Panc1 (cell line): ENCODE results near the gene MDH1. TPM values are rescaled to one million over a fixed set of nuclear protein-coding genes. Genes with fewer than 3 reads are reported as not detected.
"Not testable (repeated sequence)": the region's sequence is repeated elsewhere in the genome, so short reads cannot be mapped to it uniquely, and the experiment has no call there.

Experiments
- ATAC-seq: fragments of 200-7000 bp; cut with Tn5 transposase; 2 replicates; pipeline ENCODE4 v1.9.1; 2020; ENCODE audit warnings: mild to moderate bottlenecking, moderate library complexity
- BruUV-seq: library from RNA; stranded (reverse); fragments of 400-500 nt; replicated peaks from 2 replicates; lab custom pipeline; 2021; lab: Mats Ljungman, UMichigan
- CTCF ChIA-PET: fragments of 300-600 bp; sonication (Branson Sonifier 250); formaldehyde crosslinking; loops from one replicate; lab custom pipeline; 2022; ENCODE audit warnings: antibody characterized with exemption; lab: Charles Lee
- POLR2A ChIA-PET: fragments of 300-600 bp; sonication (Branson Sonifier 250); formaldehyde crosslinking; loops from one replicate; lab custom pipeline; 2022; ENCODE audit warnings: antibody characterized with exemption; lab: Charles Lee
- DNase-seq: peaks from one replicate; pipeline ENCODE4 v3.0.0-alpha.2; 2010; ENCODE audit warnings: low read depth, low spot score
- H3K27ac ChIP-seq: 2 replicates; pipeline ENCODE4 v1.5.1; 2011; ENCODE audit warnings: mild to moderate bottlenecking, low read length, inconsistent platforms
- H3K27me3 ChIP-seq: fragments of 200-500 bp; sonication (Bioruptor generic); 2 replicates; pipeline ENCODE4 v1.6.0; 2014; ENCODE audit warnings: low read length, inconsistent platforms; ENCODE audit not compliant: control insufficient read depth, insufficient read depth
- H3K36me3 ChIP-seq: fragments of 200-500 bp; sonication (Bioruptor generic); 2 replicates; pipeline ENCODE4 v1.5.1; 2014; ENCODE audit warnings: inconsistent platforms, mild to moderate bottlenecking, low read length, moderate library complexity; ENCODE audit not compliant: control insufficient read depth, insufficient read depth
- H3K4me1 ChIP-seq: 2 replicates; pipeline ENCODE4 v1.5.1; 2011; ENCODE audit warnings: inconsistent platforms, mild to moderate bottlenecking, low read length, moderate library complexity; ENCODE audit not compliant: control insufficient read depth, insufficient read depth
- H3K4me3 ChIP-seq, 2 experiments: 2 replicates each; pipeline ENCODE4 v1.5.1; 2011 to 2012; ENCODE audit warnings: low read depth in 2 of 2, low read length in 2 of 2, mild to moderate bottlenecking in 2 of 2, inconsistent platforms in 1 of 2, moderate library complexity in 1 of 2
- H3K9me3 ChIP-seq: fragments of 200-500 bp; sonication (Bioruptor generic); 2 replicates; pipeline ENCODE4 v1.5.1; 2014; ENCODE audit warnings: low read depth, mild to moderate bottlenecking, inconsistent platforms, low read length, moderate library complexity; ENCODE audit not compliant: control insufficient read depth, insufficient read depth
- CTCF ChIP-seq: fragments of 450-650 bp; IDR thresholded peaks from 2 replicates; pipeline ENCODE4 v1.5.1; 2017; ENCODE audit warnings: mild to moderate bottlenecking
- POLR2AphosphoS5 ChIP-seq: IDR thresholded peaks from 2 replicates; pipeline ENCODE4 v1.6.1; 2012; ENCODE audit warnings: mild to moderate bottlenecking, low read depth, low read length, moderate library complexity
- SIN3A ChIP-seq: IDR thresholded peaks from 2 replicates; pipeline ENCODE4 v1.6.1; 2012; ENCODE audit warnings: low read depth, mild to moderate bottlenecking, low read length, moderate library complexity, borderline replicate concordance; ENCODE audit not compliant: insufficient read depth
- TCF7L2 ChIP-seq: IDR thresholded peaks from 2 replicates; pipeline ENCODE4 v1.6.1; 2011; ENCODE audit warnings: mild to moderate bottlenecking, low read depth, low read length, inconsistent platforms
- in situ Hi-C: cut with HindIII; loops from 2 replicates; pipeline ENCODE4 v1.10.0; 2016; ENCODE audit warnings: low sequenced_read_pairs, low pct_unique_long_range_greater_than_20kb
- intact Hi-C: fragments of 100-400 bp; cut with micrococcal nuclease; formaldehyde crosslinking; loops from one replicate; pipeline ENCODE4 v1.10.0; 2022; ENCODE audit not compliant: unreplicated experiment
- total RNA-seq: library from RNA; stranded (reverse); gene quantifications from one replicate; pipeline ENCODE4 v1.2.1, GENCODE V29; 2021; ENCODE audit not compliant: unreplicated experiment
- TF ChIP-seq, protein P1 (sequence below), 2 experiments: IDR thresholded peaks; 2 replicates each; pipeline ENCODE4 v1.6.1; 2011 to 2012; ENCODE audit warnings: low read depth in 2 of 2, control low read depth in 1 of 2, low read length in 1 of 2, mild to moderate bottlenecking in 1 of 2, moderate library complexity in 1 of 2; ENCODE audit not compliant: insufficient read depth in 1 of 2

MDH1 gene
- total RNA-seq, 1 experiment from 2014 or later = 200 TPM

- in situ Hi-C loops (no loop called here), intact Hi-C loops (no loop called here)
- POLR2A ChIA-PET = no interaction called here
- BruUV-seq = no TSS peak
- no peaks in the 10 kb centered on the region for H3K36me3 ChIP-seq
- no peak overlapping the region for H3K4me3 ChIP-seq
- ATAC-seq = no peak
- H3K9me3 ChIP-seq = no peaks in the 10 kb centered on the region
- no peak for TF ChIP-seq TCF7L2
- TF ChIP-seq CTCF = no peak
- no peak for TF ChIP-seq POLR2AphosphoS5
- TF ChIP-seq SIN3A = no peak
- TF ChIP-seq, protein P1, sequence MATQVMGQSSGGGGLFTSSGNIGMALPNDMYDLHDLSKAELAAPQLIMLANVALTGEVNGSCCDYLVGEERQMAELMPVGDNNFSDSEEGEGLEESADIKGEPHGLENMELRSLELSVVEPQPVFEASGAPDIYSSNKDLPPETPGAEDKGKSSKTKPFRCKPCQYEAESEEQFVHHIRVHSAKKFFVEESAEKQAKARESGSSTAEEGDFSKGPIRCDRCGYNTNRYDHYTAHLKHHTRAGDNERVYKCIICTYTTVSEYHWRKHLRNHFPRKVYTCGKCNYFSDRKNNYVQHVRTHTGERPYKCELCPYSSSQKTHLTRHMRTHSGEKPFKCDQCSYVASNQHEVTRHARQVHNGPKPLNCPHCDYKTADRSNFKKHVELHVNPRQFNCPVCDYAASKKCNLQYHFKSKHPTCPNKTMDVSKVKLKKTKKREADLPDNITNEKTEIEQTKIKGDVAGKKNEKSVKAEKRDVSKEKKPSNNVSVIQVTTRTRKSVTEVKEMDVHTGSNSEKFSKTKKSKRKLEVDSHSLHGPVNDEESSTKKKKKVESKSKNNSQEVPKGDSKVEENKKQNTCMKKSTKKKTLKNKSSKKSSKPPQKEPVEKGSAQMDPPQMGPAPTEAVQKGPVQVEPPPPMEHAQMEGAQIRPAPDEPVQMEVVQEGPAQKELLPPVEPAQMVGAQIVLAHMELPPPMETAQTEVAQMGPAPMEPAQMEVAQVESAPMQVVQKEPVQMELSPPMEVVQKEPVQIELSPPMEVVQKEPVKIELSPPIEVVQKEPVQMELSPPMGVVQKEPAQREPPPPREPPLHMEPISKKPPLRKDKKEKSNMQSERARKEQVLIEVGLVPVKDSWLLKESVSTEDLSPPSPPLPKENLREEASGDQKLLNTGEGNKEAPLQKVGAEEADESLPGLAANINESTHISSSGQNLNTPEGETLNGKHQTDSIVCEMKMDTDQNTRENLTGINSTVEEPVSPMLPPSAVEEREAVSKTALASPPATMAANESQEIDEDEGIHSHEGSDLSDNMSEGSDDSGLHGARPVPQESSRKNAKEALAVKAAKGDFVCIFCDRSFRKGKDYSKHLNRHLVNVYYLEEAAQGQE (IDR thresholded peaks at IDR 0.05; ENCODE audit: insufficient read depth in 1 of 2, low read depth in 2 of 2, low read length in 1 of 2) = no peak
- no peak overlapping the region for H3K27ac ChIP-seq
- H3K4me1 ChIP-seq = no peaks in the 10 kb centered on the region
- H3K27me3 ChIP-seq = no peaks in the 10 kb centered on the region
- no peak for DNase-seq
- CTCF ChIA-PET = no interaction called here
These were observed 33.5 kb upstream of the MDH1 start for GRCh38 chr2:63555299-63555698.

- CTCF ChIA-PET = no interaction called here
- no TSS peak for BruUV-seq
- POLR2A ChIA-PET = no interaction called here
- DNase-seq (no peak), ATAC-seq (no peak)
- H3K4me1 ChIP-seq = no peaks in the 10 kb centered on the region
- H3K27me3 ChIP-seq = no peaks in the 10 kb centered on the region
- no peak overlapping the region for H3K27ac ChIP-seq
- H3K36me3 ChIP-seq = no peaks in the 10 kb centered on the region
- no peak overlapping the region for H3K4me3 ChIP-seq
- intact Hi-C loops = no loop called here
- TF ChIP-seq SIN3A = no peak
- TF ChIP-seq CTCF = no peak
- no peak for TF ChIP-seq POLR2AphosphoS5
- TF ChIP-seq, protein P1 (IDR thresholded peaks at IDR 0.05; ENCODE audit: insufficient read depth in 1 of 2, low read depth in 2 of 2, low read length in 1 of 2) = no peak
- TF ChIP-seq TCF7L2 = no peak
- H3K9me3 ChIP-seq = no peaks in the 10 kb centered on the region
- in situ Hi-C loops = no loop called here
These were observed 32.8 kb upstream of the MDH1 start for GRCh38 chr2:63555931-63556330.

DNA sequence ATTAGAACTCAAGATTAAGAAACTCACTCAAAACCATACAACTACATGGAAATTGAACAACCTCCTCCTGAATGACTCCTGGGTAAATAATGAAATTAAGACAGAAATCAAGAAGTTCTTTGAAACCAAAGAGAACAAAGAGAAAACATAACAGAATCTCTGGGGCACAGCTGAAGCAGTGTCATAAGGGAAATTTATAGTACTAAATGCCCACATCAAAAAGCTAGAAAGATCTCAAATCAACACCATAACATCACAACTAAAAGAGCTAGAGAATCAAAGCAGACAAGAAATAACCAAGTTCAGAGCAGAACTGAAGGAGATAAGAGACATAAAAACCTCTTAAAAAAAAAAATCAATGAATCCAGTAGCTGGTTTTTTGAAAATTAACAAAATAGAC lies 30.9 kb upstream of the MDH1 start:
- H3K36me3 ChIP-seq, H3K9me3 ChIP-seq, H3K4me3 ChIP-seq, CTCF ChIA-PET, H3K4me1 ChIP-seq, H3K27me3 ChIP-seq, BruUV-seq, ATAC-seq, DNase-seq, H3K27ac ChIP-seq, intact Hi-C loops, POLR2A ChIA-PET, in situ Hi-C loops: not testable (repeated sequence)

DNA sequence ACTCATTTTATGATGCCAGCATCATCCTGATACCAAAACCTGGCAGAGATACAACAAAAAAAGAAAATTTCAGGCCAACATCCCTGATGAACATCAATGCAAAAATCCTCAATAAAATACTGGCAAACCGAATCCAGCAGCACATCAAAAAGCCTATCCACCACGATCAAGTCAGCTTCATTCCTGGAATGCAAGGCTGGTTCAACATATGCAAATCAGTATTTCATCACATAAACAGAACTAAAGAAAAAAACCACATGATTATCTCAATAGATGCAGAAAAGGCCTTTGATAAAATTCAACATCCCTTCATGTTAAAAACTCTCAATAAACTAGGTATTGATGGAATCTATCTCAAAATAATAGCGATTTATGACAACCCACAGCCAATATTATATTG lies 29.8 kb upstream of the MDH1 start:
- intact Hi-C loops, BruUV-seq, H3K9me3 ChIP-seq, H3K27ac ChIP-seq, ATAC-seq, DNase-seq, in situ Hi-C loops, H3K36me3 ChIP-seq, H3K27me3 ChIP-seq, POLR2A ChIA-PET, H3K4me1 ChIP-seq, H3K4me3 ChIP-seq: not testable (repeated sequence)
- CTCF ChIA-PET = interaction anchor here (0.6 kb wide), 1 partner anchor 237 kb away, joined by 3 read pairs; no protein-coding TSS in a partner anchor
